ENCODE data around the gene ZNF565. TPM values are rescaled to one million over a fixed set of nuclear protein-coding genes. Genes with fewer than 3 reads are reported as not detected.
A peak's percentile ranks its signal among the peaks of the same experiment; 100 is the strongest.

Gene ZNF565
- total RNA-seq (2021): 4.8 and 5.3 TPM in 2 replicates
- long read RNA-seq, transcript ZNF565-201 (5 exons, 2,023 nt): major isoform, 17 of 42 reads
- long read RNA-seq, transcript ZNF565-203 (5 exons, 1,931 nt): minor isoform, 9 of 42 reads
- long read RNA-seq, partial matches to known transcripts: 0 of 42 reads
- long read RNA-seq, other reads (novel, unspliced or antisense): 14 of 42 reads

GRCh38 chr19:36214386-36215275, at the start of gene ZNF565, which contains the start of gene ZNF146:
Gene ZNF565 (minus strand): TSS chr19:36214665. CDS start chr19:36201985, 12,680 bp downstream.
Gene ZNF146 (plus strand): TSS chr19:36215106. CDS start chr19:36236441, 21,335 bp downstream.
- H4K5ac ChIP-seq (ENCODE audit: insufficient read length, low read depth, low read length): peak within 1 kb of the TSS; percentile 100
- WGBS (ENCODE audit: extremely low coverage, insufficient read length, low lambda C conversion rate): no CpG with 5 or more reads among the region's 73 CpGs
- peaks cover 13 to 20% of the 10 kb centered on the region in 2 experiments for H3K4me1 Mint-ChIP-seq
- peaks cover 4% of the 10 kb centered on the region for H3K23me2 ChIP-seq (ENCODE audit: insufficient read length, low read depth, low read length, poor library complexity, severe bottlenecking)
- peak within 1 kb of the TSS; percentile 44; the same call in 1 of the 2 replicates for H3K4ac ChIP-seq (ENCODE audit: low read depth, low read length)
- H4K91ac ChIP-seq (ENCODE audit: insufficient read length, low read depth, low read length): no peak within 1 kb of the TSS
- H4K8ac ChIP-seq (replicated peaks; ENCODE audit: insufficient read length, low read depth, low read length): peak within 1 kb of the TSS; percentile 100
- peaks cover 27% of the 10 kb centered on the region; the same call in 1 of the 2 replicates for H3K79me2 ChIP-seq (ENCODE audit: insufficient read depth, low read length)
- no peak within 1 kb of the TSS for H2BK12ac ChIP-seq (ENCODE audit: insufficient read length, low read depth, low read length)
- H3K9ac ChIP-seq (ENCODE audit: extremely low read depth, insufficient read length, low read length): peak within 1 kb of the TSS; percentile 100
- H3K4me1 ChIP-seq (ENCODE audit: insufficient read depth, low read length): no peaks in the 10 kb centered on the region
- peak within 1 kb of the TSS; percentile 88 for H3T11ph ChIP-seq (ENCODE audit: low read length)
- H3K18ac ChIP-seq (ENCODE audit: insufficient read length, low read depth, low read length): peak within 1 kb of the TSS; percentile 99
- no peaks in the 10 kb centered on the region for H4K20me1 ChIP-seq (ENCODE audit: control insufficient read depth, insufficient read depth, insufficient read length)
- H2AK5ac ChIP-seq (ENCODE audit: insufficient read length, low read length): peak within 1 kb of the TSS; percentile 28
- H3K4me2 ChIP-seq (ENCODE audit: insufficient read depth, insufficient read length, low read length): peak within 1 kb of the TSS; percentile 76
- peaks cover 11 to 21% (median 13%) of the 10 kb centered on the region in 3 experiments for H3K36me3 Mint-ChIP-seq (ENCODE audit: insufficient read depth in 1 of 3, low read depth in 3 of 3)
- no peaks in the 10 kb centered on the region for H3K79me1 ChIP-seq (ENCODE audit: insufficient read depth, low read depth, low read length, poor library complexity, severe bottlenecking)
- peak within 1 kb of the TSS; percentile 40 for H2BK120ac ChIP-seq (ENCODE audit: low read depth, low read length, poor library complexity, severe bottlenecking)
- H3K27me3 Mint-ChIP-seq (ENCODE audit: low read depth): no peaks in the 10 kb centered on the region
- H3K27me3 ChIP-seq (ENCODE audit: insufficient read depth, low read length): no peaks in the 10 kb centered on the region
- H3K4me3 Mint-ChIP-seq: no peak within 1 kb of the TSS
- peak within 1 kb of the TSS; percentile 68 for H2AFZ ChIP-seq (ENCODE audit: low read length)
- no peaks in the 10 kb centered on the region for H3K9me3 Mint-ChIP-seq
- H2BK5ac ChIP-seq (ENCODE audit: insufficient read length, low read length): peak within 1 kb of the TSS; percentile 97
- H3K23ac ChIP-seq (ENCODE audit: insufficient read length, low read depth, low read length): peak within 1 kb of the TSS; percentile 99
- peak within 1 kb of the TSS; percentile 99 for H3K56ac ChIP-seq (ENCODE audit: insufficient read length, low read depth, low read length)
- no peak within 1 kb of the TSS for H2BK20ac ChIP-seq (ENCODE audit: low read depth, low read length, poor library complexity, severe bottlenecking)
- no peaks in the 10 kb centered on the region for H3K9me3 ChIP-seq (ENCODE audit: control insufficient read depth, low read depth, low read length)
- no peak for TF ChIP-seq CTCF (conservative IDR thresholded peaks at IDR 0.05)
- no peak within 1 kb of the TSS for H2BK15ac ChIP-seq (ENCODE audit: low read depth, low read length)
- peak within 1 kb of the TSS in 2 of 3 experiments; percentile 84 to 96; a peak in 5 of 7 replicates for H3K27ac Mint-ChIP-seq
- peak within 1 kb of the TSS; percentile 92 for H3K27ac ChIP-seq (ENCODE audit: insufficient read length, low read depth, low read length)
- H3K14ac ChIP-seq (ENCODE audit: insufficient read depth, low read length): peak within 1 kb of the TSS; percentile 100
- peak; percentile 99 for DNase-seq
